HG02610 (cell line): ENCODE results near the gene MERTK.
"Not testable (repeated sequence)": the region's sequence is repeated elsewhere in the genome, so short reads cannot be mapped to it uniquely, and the experiment has no call there.

Experiments
- ATAC-seq: cut with Tn5 transposase; IDR thresholded peaks from one replicate; pipeline ENCODE4 v1.9.1; 2021; ENCODE audit warnings: mild to moderate bottlenecking, moderate library complexity; ENCODE audit not compliant: unreplicated experiment

MERTK gene

GRCh38 chr2:111909079-111909478, 10.7 kb downstream of the MERTK start:
- ATAC-seq: no peak

DNA sequence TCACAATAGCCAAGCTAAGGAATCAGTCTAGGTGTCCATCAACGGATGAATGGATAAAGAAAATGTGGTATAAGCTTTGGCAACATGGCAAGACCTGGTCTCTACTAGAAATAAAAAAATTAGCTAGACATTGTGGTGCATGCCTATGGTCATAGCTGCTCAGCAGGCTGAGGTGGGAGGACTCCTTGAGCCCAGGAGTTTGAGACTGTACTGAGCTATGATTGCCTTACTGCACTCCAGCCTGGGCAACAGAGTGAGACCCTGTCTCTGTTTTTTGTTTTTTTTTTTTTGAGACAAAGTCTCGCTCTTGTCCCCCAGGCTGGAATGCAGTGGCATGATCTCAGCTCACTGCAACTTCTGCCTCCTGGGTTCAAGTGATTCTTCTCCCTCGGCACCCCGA, 11.6 kb downstream of the MERTK start:
- not testable (repeated sequence) for ATAC-seq

DNA sequence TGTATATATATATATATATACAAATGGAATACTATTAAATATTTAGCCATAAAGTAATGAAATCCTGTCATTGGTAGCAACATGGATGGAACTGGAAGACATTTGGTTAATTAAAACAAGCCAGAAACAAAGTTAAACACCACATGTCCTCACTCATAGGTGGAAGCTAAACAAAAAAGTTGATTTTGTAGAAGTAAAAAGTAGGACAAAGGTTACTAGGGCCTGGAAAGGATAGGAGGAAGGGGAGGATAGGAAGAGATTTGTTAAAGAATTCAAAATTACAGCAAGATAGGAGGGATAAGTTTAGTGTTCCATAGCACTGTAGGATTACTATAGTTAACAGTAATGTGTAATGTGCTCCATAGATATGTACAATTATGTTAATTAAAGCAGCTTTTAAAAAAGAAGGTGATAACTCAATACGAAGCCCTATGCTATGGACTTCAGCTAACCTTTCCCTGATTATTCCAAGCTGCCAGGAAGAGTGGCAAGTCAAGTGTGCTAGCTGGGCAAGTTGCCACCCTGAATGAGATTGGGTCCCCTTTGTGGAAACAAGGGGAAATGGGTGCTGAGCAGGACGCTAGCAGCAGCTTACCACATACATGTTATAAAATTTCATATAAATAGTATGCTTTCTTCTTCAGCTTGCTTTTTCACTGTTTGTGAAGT, 12.3 kb downstream of the MERTK start:
- ATAC-seq: no peak

- not testable (repeated sequence) for ATAC-seq
Observed at GRCh38 chr2:111911295-111911977, 13.0 kb downstream of the MERTK start.

DNA sequence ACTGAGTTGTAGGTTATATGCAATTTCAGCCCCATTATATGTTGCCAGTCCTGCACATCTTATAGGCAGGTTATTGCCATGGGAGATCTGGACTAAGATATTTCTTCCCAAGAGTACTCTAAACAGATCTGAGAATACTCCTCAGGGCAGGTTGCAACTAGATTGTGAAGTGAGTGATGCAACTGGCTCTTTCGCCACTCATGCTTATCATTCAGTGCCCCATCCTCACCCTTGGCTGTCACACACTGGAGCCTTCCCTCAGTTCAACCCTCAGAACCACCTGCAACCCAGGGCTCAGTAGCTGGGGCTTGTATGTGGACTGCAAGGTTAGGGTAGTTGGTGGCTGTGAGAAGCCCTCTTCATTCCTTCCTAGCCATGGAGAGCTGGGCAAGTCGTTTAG, 14.1 kb downstream of the MERTK start:
- ATAC-seq: no peak

DNA sequence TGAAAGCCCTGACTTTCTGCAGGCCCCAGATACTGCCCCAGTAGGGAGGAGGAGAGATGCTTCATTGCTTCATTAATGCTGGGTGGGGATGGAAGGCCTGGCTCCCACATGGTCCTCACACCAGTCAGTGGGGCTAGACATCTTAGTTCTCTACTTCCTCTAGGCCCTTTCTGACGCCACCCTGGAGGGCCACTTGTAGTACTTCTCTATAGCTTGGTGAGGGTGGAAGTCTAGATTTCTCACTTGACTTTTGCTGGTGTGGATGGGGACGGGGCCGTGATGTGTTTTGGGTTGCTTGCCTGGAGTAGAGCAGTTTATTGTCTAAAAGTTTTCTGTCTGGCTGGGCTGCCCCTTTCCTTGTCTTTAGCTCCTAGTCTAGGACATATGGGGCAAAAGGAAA, 18.7 kb downstream of the MERTK start:
- no peak for ATAC-seq

- no peak for ATAC-seq
Observed at GRCh38 chr2:111918383-111918806, 20.0 kb downstream of the MERTK start.

- no peak for ATAC-seq
Observed at GRCh38 chr2:111919365-111919764, 21.0 kb downstream of the MERTK start.

GRCh38 chr2:111919794-111920608, 21.6 kb downstream of the MERTK start:
- no peak for ATAC-seq

- no peak for ATAC-seq
Observed at GRCh38 chr2:111923276-111923804, 24.9 kb downstream of the MERTK start.

DNA sequence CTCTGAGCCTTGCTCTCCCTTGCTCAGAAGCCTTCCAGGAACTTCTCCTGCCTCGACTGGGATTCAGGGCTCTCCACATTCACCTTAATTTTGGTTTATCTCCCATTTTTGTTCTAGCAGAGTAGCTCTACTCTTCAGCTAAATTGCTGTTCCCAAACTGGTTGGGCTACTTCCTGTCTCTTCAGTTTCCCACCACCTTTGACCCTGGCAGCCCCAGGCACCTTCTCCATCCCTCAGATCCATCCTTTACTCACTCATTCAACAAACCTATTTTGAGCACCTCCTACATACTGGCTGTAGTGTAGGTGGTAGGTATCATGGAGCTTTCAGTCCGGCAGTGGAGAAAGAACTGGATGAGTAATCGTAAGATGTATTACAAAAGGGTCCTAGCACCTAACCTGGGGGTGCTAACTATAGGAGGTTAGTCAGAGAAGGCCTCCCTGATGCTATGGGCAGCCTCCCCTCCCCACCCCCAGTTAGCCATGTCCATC, 26.3 kb downstream of the MERTK start:
- ATAC-seq: no peak

DNA sequence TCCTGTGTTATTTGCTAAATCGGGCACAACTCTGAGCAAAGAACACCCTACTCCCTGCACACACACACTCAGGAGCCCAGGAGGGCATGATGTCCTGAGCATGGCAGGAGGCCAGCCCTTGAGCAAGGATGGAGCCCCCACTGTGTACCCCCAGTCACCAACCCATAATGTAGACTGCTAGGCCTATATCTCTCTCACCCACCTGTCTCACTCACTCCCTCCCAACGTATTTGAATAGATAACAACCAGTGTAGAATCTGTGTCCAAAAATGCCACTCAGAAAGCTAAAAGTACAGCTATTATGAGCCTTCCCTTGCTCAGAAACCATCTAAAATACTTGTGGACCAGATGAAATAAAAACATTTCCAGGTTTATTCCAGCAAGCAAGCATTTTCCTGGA, 29.3 kb downstream of the MERTK start:
- no peak for ATAC-seq

GRCh38 chr2:111930409-111930808, 32.0 kb downstream of the MERTK start:
- ATAC-seq: no peak

GRCh38 chr2:111930875-111931274, 32.5 kb downstream of the MERTK start:
- no peak for ATAC-seq

DNA sequence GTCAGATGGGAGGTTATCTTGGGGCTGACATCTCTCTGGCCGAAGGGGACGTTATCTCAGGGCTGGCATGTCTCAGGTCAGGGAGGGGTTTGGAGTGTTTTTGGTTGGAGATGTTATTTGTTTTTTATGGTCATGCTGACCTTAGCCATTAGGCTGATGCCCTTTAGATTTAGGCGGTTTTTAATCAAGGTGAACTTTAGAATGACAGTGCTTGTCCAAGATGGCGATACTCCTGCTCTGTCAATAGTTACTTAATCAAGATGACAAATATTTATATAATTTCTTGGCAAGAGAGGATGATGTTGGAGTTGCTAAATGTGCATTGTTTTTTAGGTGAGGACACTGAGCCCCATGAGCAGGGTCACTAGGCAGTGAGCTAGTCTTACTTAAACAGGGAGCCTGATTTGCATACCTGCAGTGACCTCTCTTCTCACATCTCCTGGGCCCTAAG, 34.5 kb downstream of the MERTK start:
- no peak for ATAC-seq

DNA sequence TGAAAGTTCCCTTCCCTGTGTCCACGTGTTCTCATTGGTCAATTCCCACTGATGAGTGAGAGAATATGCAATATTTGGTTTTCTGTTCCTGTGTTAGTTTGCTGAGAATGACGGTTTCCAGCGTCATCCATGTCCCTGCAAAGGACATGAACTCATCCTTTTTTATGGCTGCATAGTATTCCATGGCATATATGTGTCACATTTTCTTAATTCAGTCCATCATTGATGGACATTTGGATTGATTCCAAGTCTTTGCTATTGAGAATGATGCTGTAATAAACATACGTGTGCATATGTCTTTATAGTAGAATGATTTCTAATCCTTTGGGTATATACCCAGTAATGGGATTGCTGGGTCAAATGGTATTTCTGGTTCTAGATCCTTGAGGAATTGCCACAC, 35.5 kb downstream of the MERTK start:
- ATAC-seq: not testable (repeated sequence)

DNA sequence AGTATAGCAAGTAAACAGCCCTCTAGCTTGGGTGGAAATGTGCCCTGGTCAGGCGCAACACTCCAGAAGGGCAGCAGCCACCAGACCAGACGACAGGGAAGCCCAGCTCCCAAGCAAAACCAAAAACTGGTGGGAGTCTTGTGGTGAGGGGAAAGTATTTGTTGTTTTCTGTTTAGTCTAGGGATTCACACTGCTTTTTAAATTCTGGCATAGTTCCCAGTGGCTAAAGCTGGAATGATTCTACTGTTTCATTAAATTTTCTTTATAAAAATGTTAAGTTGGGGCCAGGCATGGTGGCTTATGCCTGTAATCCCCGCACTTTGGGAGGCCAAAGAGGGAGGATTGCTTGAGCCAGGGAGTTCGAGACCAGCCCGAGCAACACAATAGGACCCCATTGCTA, 38.5 kb downstream of the MERTK start:
- no peak for ATAC-seq

DNA sequence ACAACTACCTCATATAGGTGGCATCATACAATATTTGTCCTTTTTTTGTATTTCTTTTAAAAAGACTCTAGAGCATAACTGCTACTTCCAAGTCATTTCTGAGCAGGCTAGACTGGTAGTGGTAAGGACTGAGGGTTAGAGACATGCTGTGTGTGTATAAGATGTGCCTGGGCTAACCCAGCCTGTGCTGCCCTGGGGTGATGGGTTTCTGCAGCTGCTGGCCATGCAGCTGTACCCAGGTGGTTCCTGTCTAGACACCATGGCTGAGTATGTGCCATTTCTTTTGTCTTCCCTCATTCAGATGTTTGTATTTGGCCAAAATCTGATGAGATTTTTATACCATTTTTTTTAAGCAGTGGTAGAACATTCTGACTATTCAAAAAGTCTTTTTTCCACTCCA, 40.0 kb downstream of the MERTK start:
- ATAC-seq: no peak

DNA sequence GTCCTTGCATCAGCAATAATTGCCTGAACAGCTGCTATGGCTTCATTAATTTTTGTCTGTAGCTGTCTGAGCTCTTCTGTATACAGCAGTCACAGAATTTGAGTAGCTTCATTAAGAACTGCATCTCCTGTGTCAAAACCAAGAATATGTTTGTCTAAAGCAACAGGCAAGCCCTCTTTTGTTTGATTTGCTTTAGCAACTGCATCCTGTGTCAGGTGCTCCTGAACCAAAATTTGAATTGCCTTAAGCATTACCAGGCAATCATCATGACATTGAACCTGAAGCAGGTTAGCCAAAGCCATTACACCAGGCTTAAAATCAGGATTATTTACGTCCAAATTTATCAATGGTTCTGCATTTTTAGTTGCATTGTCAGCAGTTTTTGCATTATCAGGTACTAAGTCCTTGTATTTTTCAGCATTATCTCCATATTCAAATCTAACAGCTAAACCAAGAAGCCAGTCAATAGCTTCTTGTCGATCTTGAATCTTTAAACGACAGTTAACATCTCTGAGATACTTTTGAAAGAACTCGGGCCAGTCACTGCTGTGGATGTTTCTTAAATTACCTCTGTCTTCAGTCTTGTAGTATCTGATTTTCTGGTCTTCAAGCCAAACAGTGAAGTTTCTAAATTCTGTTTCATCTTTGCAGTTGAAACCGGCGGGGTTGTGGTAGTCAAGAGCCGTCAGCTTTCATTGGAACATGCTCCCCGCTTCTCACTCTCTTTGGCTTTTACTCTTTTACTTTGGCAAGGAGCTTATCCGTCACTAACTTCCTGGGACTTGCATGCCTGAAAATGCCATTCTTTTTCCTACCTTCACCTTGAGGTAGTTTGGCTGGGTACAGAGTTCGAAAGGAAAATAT, 42.2 kb downstream of the MERTK start:
- no peak for ATAC-seq

DNA sequence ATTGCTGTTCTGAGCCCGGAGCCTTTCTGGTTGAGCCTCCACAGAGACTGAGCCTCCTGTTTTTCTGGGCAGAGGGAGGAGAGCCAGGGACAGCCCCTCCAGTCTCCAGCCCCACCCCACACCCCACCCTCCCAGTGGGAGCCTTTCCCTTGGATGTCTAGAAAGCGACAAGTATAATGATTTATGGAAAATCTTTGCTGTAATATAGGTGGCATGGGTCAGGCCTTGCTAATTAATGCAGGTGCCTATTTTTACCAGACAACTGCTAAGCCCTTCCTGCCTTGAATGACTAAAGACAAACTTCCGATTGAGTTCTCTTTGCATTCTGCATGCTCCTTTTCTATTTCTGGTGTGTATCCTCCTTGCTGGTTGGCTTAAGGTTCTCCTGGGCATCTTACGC, 43.1 kb downstream of the MERTK start:
- no peak for ATAC-seq
